Spleen (tissue), 11 donors: Measurements from ENCODE around the gene KLHL18. TPM values are rescaled to one million over a fixed set of nuclear protein-coding genes. Genes with fewer than 3 reads are reported as not detected.

Experiments
- DNase-seq: peaks from one replicate; pipeline ENCODE4 v3.0.0-alpha.2; 2020
- H3K27ac ChIP-seq, 8 donors: fragments of 200-600 bp; sonication (generic) in 7 of 8; 1 replicate in 4 of 8; 2 replicates in 4 of 8; pipeline versions ENCODE4 v1.5.0 to v1.8.0; 2016 to 2021; ENCODE audit warnings: inconsistent platforms in 4 of 8, mild to moderate bottlenecking in 4 of 8, moderate library complexity in 1 of 8
- H3K27me3 ChIP-seq, 7 donors: fragments of 200-600 bp; sonication (generic) in 6 of 7; replicated peaks in 1 of 7; 1 replicate in 4 of 7; 2 replicates in 3 of 7; pipeline versions ENCODE4 v1.5.0 to v1.8.0; 2016 to 2021; ENCODE audit warnings: inconsistent platforms in 3 of 7, mild to moderate bottlenecking in 1 of 7
- H3K36me3 ChIP-seq, 6 donors: fragments of 200-600 bp; sonication (generic) in 5 of 6; 1 replicate in 4 of 6; 2 replicates in 2 of 6; pipeline versions ENCODE4 v1.5.0 to v1.8.0; 2016 to 2021; ENCODE audit warnings: inconsistent platforms in 2 of 6
- H3K4me1 ChIP-seq, 6 donors: fragments of 200-600 bp; sonication (generic) in 5 of 6; 1 replicate in 3 of 6; 2 replicates in 3 of 6; pipeline versions ENCODE4 v1.5.0 to v1.8.0; 2016 to 2021; ENCODE audit warnings: inconsistent platforms in 3 of 6
- H3K4me3 ChIP-seq, 8 donors: fragments of 200-600 bp; sonication (generic) in 7 of 8; 1 replicate in 4 of 8; 2 replicates in 4 of 8; pipeline versions ENCODE4 v1.5.0 to v1.8.0; 2016 to 2021; ENCODE audit warnings: inconsistent platforms in 4 of 8, mild to moderate bottlenecking in 4 of 8, moderate library complexity in 2 of 8
- H3K9me3 ChIP-seq, 8 donors: fragments of 200-600 bp; sonication (generic) in 7 of 8; 1 replicate in 4 of 8; 2 replicates in 4 of 8; pipeline versions ENCODE4 v1.5.0 to v1.8.0; 2016 to 2021; ENCODE audit warnings: inconsistent platforms in 4 of 8
- CTCF ChIP-seq, 11 experiments: fragments of 200-600 bp in 7 of 11; fragments of 450-650 bp in 4 of 11; sonication (generic) in 4 of 11; IDR thresholded peaks in 8 of 11; conservative IDR thresholded peaks in 3 of 11; 1 replicate in 7 of 11; 2 replicates in 4 of 11; pipeline versions ENCODE4 v1.4.0 to v1.8.0; 2016 to 2021; ENCODE audit warnings: antibody characterized with exemption in 11 of 11, inconsistent platforms in 4 of 11, mild to moderate bottlenecking in 1 of 11
- POLR2A ChIP-seq, 3 donors: fragments of 450-650 bp; IDR thresholded peaks; one replicate each; pipeline ENCODE4 v1.5.1; 2017; ENCODE audit warnings: antibody characterized with exemption in 3 of 3, mild to moderate bottlenecking in 1 of 3
- POLR2AphosphoS5 ChIP-seq, 3 donors: sonication (generic); formaldehyde crosslinking; IDR thresholded peaks; one replicate each; pipeline ENCODE4 v1.5.1; 2017; ENCODE audit warnings: antibody characterized with exemption in 3 of 3
- WGBS, 5 donors: extraction: QIAGEN DNeasy Blood & Tissue Kit in 3 of 5; methylation state at CpG; one replicate each; pipeline versions ENCODE4 v1.1.5 to v1.1.7; 2013 to 2018; 5-methylcytosine and 5-hydroxymethylcytosine counted together
- intact Hi-C: fragments of 100-400 bp; cut with DNase I; formaldehyde crosslinking; loops from one replicate; pipeline ENCODE4 v1.15.0; 2023; ENCODE audit warnings: low total_unique reads
- polyA plus RNA-seq, 3 donors: library from polyadenylated mRNA; stranded (reverse); fragments of 200-250 nt; gene quantifications; one replicate each; pipeline ENCODE4 v1.2.1, GENCODE V29; 2013
- total RNA-seq, 7 donors: library from RNA; depleted of rRNA in 3 of 7; stranded (reverse); fragments of >200 nt in 3 of 7; fragmentation: NEBNext Ultra II Directional in 4 of 7; extraction: Animal tissue kit (Norgen Biotek cat#: 25700) in 4 of 7; gene quantifications; one replicate each; pipeline versions ENCODE4 v1.1.0 to v1.2.1, GENCODE V29; 2016 to 2021
- donor health status: healthy with polysubstance abuse.
- donor health status: DM: no; HTN: no; CAD: no; lungs with moderate emphysema.
- donor health status: DM: no; HTN: no; CAD: no.
- donor health status: Bipolar disorder and iron deficiency.
- donor health status: healthy.
- donor health status: DM: no; HTN: no; CAD: no.
- donor health status: DM: yes; HTN: yes; CAD: no.

KLHL18 gene
- total and polyA plus RNA-seq, 10 donors, result 19.2 to 44.6 (median 29.7) TPM

GRCh38 chr3:47295322-47295721 lies 12.6 kb downstream of the KLHL18 start:
- DNase-seq, result no peak
- TF ChIP-seq POLR2A (IDR thresholded peaks at IDR 0.05), result no peak
- no peak for TF ChIP-seq POLR2AphosphoS5 (IDR thresholded peaks at IDR 0.05)
- no peak for TF ChIP-seq CTCF (IDR thresholded peaks at IDR 0.05 in 8 of 11, conservative IDR thresholded peaks at IDR 0.05 in 3 of 11)
- intact Hi-C loops, result no loop called here
- no peak overlapping the region for H3K4me3 ChIP-seq
- no peak overlapping the region for H3K27ac ChIP-seq
- WGBS, 5 donors, result 86 to 93% (median 90%) methylated on average over 2 of the region's 2 CpGs
- H3K36me3 ChIP-seq, result peaks cover 0 to 43% (median 2%) of the 10 kb centered on the region in 6 donors
- H3K9me3 ChIP-seq, result no peaks in the 10 kb centered on the region
- no peaks in the 10 kb centered on the region for H3K27me3 ChIP-seq
- peaks cover 3 to 92% (median 45%) of the 10 kb centered on the region in 6 donors for H3K4me1 ChIP-seq

GRCh38 chr3:47295976-47296375 lies 13.2 kb downstream of the KLHL18 start:
- Histone ChIP-seq H3K4me3 (no peak overlapping the region), H3K9me3 (no peaks in the 10 kb centered on the region), H3K4me1 (peaks cover 3 to 86% (median 40%) of the 10 kb centered on the region in 6 donors), H3K27me3 (no peaks in the 10 kb centered on the region), H3K36me3 (peaks cover 0 to 43% (median 0%) of the 10 kb centered on the region in 6 donors), H3K27ac (peak overlapping the region in 1 of 8 donors; percentile 70)
- TF ChIP-seq POLR2AphosphoS5 (IDR thresholded peaks at IDR 0.05) (no peak), CTCF (IDR thresholded peaks at IDR 0.05 in 8 of 11, conservative IDR thresholded peaks at IDR 0.05 in 3 of 11) (no peak), POLR2A (IDR thresholded peaks at IDR 0.05) (no peak)
- WGBS, 5 donors, result 75 to 94% (median 85%) methylated on average over 6 of the region's 6 CpGs
- DNase-seq, result no peak
- intact Hi-C loops, result no loop called here

- Histone ChIP-seq H3K9me3 (no peaks in the 10 kb centered on the region), H3K4me3 (peak overlapping the region in 1 of 8 donors; percentile 17), H3K27me3 (no peaks in the 10 kb centered on the region), H3K27ac (peak overlapping the region in 4 of 8 donors; percentile 19 to 70 (median 42)), H3K36me3 (peaks cover 0 to 48% (median 3%) of the 10 kb centered on the region in 6 donors), H3K4me1 (peaks cover 3 to 78% (median 33%) of the 10 kb centered on the region in 6 donors)
- TF ChIP-seq CTCF (IDR thresholded peaks at IDR 0.05 in 8 of 11, conservative IDR thresholded peaks at IDR 0.05 in 3 of 11) (no peak), POLR2A (IDR thresholded peaks at IDR 0.05) (no peak), POLR2AphosphoS5 (IDR thresholded peaks at IDR 0.05) (no peak)
- intact Hi-C loops, result no loop called here
- 73 to 79% (median 77%) methylated on average over 2 of the region's 2 CpGs for WGBS, 5 donors
- DNase-seq, result no peak
These were observed 14.0 kb downstream of the KLHL18 start for GRCh38 chr3:47296562-47297302.

DNA sequence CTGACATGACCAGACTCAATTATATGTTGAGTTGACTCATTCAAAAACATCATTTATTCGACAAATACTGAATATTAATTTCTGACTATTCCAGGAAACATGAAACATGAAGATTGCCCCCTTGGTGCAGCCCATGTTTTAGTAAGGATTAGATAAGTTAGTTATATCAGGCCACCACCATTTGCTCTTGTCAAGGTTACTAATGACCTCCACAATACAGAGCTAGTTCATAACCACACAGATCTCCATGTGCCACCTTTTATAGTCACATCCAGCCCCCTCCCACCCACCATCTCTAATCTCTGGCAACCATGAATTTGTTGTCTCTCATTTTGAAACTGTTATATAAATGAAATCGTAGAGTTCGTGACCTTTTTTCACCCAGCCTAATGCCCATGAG lies 15.7 kb downstream of the KLHL18 start:
- no peaks in the 10 kb centered on the region for H3K27me3 ChIP-seq

More for the DNA sequence above, 15.7 kb downstream of the KLHL18 start:
- DNase-seq, result no peak
- peak overlapping the region in 1 of 8 donors; percentile 33 for H3K27ac ChIP-seq
- no peaks in the 10 kb centered on the region for H3K9me3 ChIP-seq
- intact Hi-C loops, result no loop called here
- WGBS, 5 donors, result 85 to 92% (median 88%) methylated on average over 3 of the region's 3 CpGs
- no peak for TF ChIP-seq POLR2A (IDR thresholded peaks at IDR 0.05)
- no peak for TF ChIP-seq CTCF (IDR thresholded peaks at IDR 0.05 in 8 of 11, conservative IDR thresholded peaks at IDR 0.05 in 3 of 11)
- no peak for TF ChIP-seq POLR2AphosphoS5 (IDR thresholded peaks at IDR 0.05)
- H3K4me3 ChIP-seq, result no peak overlapping the region
- peaks cover 3 to 62% (median 31%) of the 10 kb centered on the region in 6 donors for H3K4me1 ChIP-seq
- H3K36me3 ChIP-seq, result peaks cover 0 to 65% (median 17%) of the 10 kb centered on the region in 6 donors
